ENCODE measurements around the gene BFSP1.

The BFSP1 gene

GRCh38 chr20:17457079-17457478 lies 74.1 kb downstream of the BFSP1 start:
- no peaks in the 10 kb centered on the region; the same call in 1 of the 2 replicates for H3K36me3 ChIP-seq (ENCODE audit: insufficient read depth, low read length)
- no peak for DNase-seq (ENCODE audit: low read depth, low spot score)
- H3K4me3 ChIP-seq, result no peak overlapping the region
- no peak overlapping the region for H3K9ac ChIP-seq (ENCODE audit: insufficient read length)
- TF ChIP-seq POLR2AphosphoS5 (IDR thresholded peaks at IDR 0.05; ENCODE audit: borderline replicate concordance, low read depth, low read length), result no peak
- no peak for TF ChIP-seq FOXP2 (optimal IDR thresholded peaks at IDR 0.05; ENCODE audit: control extremely low read depth, extremely low read length, insufficient read depth)
- TF ChIP-seq EZH2 (IDR thresholded peaks at IDR 0.05), result no peak
- H3K27ac ChIP-seq, result no peak overlapping the region
- H3K9me3 ChIP-seq (ENCODE audit: low read depth, low read length), result no peaks in the 10 kb centered on the region

- TF ChIP-seq POLR2AphosphoS5 (IDR thresholded peaks at IDR 0.05; ENCODE audit: borderline replicate concordance, low read depth, low read length), result no peak
- no peak for TF ChIP-seq FOXP2 (optimal IDR thresholded peaks at IDR 0.05; ENCODE audit: control extremely low read depth, extremely low read length, insufficient read depth)
- no peak for TF ChIP-seq EZH2 (IDR thresholded peaks at IDR 0.05)
- Histone ChIP-seq H3K36me3 (ENCODE audit: insufficient read depth, low read length) (no peaks in the 10 kb centered on the region; the same call in 1 of the 2 replicates), H3K9ac (ENCODE audit: insufficient read length) (no peak overlapping the region), H3K4me3 (no peak overlapping the region), H3K9me3 (ENCODE audit: low read depth, low read length) (no peaks in the 10 kb centered on the region), H3K27ac (no peak overlapping the region)
- DNase-seq (ENCODE audit: low read depth, low spot score), result no peak
Observed at GRCh38 chr20:17456279-17456678, 74.9 kb downstream of the BFSP1 start.

- DNase-seq (ENCODE audit: low read depth, low spot score), result no peak
Observed at GRCh38 chr20:17453592-17453991, 77.6 kb downstream of the BFSP1 start.

DNA sequence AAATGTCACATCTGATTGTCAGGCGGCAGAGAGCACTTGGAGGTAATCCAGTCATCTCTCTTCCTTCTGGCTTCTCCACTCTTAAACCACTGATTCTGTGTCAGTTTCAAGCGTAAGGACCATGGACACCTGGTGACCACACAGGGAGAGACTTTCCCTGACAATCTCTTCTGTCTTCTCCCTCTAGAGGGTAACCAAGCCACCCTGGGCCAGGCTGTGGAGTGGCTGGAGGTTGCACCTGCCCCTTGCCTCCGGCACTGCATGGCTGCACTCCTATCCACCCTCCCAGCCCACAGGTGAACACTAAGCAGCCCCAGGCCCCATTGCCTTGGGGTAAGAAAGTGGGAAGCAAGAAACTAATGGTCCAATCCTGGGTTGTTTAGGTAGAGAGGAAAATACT lies 78.7 kb downstream of the BFSP1 start:
- H3K4me3 ChIP-seq, result no peak overlapping the region

More at GRCh38 chr20:17453592-17453991, 77.6 kb downstream of the BFSP1 start:
- Histone ChIP-seq H3K27ac (no peak overlapping the region), H3K9me3 (ENCODE audit: low read depth, low read length) (no peaks in the 10 kb centered on the region), H3K9ac (ENCODE audit: insufficient read length) (no peak overlapping the region), H3K4me3 (no peak overlapping the region), H3K36me3 (ENCODE audit: insufficient read depth, low read length) (no peaks in the 10 kb centered on the region; the same call in 1 of the 2 replicates)
- no peak for TF ChIP-seq FOXP2 (optimal IDR thresholded peaks at IDR 0.05; ENCODE audit: control extremely low read depth, extremely low read length, insufficient read depth)
- no peak for TF ChIP-seq POLR2AphosphoS5 (IDR thresholded peaks at IDR 0.05; ENCODE audit: borderline replicate concordance, low read depth, low read length)
- no peak for TF ChIP-seq EZH2 (IDR thresholded peaks at IDR 0.05)

DNA sequence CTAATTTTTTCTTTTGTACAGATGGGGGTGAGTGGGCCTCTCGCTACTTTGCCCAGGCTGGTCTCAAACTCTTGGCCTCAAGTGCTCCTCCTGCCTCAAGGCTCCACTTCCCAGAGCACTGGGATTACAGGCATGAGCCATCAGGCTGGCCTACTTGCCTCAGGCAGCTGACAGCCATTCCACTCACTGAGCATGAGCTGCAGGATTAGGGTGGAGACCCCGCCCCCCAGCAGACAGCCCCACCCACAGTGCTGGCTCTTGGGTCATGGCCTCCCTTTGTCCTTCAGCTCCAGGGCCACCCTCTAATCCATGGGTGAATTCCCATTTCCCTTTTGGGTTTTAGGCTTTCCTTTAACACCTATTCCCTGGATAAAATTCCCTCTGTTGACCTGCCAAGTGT lies 82.1 kb downstream of the BFSP1 start:
- H3K27ac ChIP-seq, result no peak overlapping the region
- no peak for TF ChIP-seq FOXP2 (optimal IDR thresholded peaks at IDR 0.05; ENCODE audit: control extremely low read depth, extremely low read length, insufficient read depth)
- no peak for TF ChIP-seq EZH2 (IDR thresholded peaks at IDR 0.05)
- TF ChIP-seq POLR2AphosphoS5 (IDR thresholded peaks at IDR 0.05; ENCODE audit: borderline replicate concordance, low read depth, low read length), result no peak
- H3K4me3 ChIP-seq, result no peak overlapping the region
- H3K9ac ChIP-seq (ENCODE audit: insufficient read length), result no peak overlapping the region
- no peaks in the 10 kb centered on the region; the same call in 1 of the 2 replicates for H3K36me3 ChIP-seq (ENCODE audit: insufficient read depth, low read length)
- no peaks in the 10 kb centered on the region for H3K9me3 ChIP-seq (ENCODE audit: low read depth, low read length)
- DNase-seq (ENCODE audit: low read depth, low spot score), result no peak

More for the DNA sequence above, 78.7 kb downstream of the BFSP1 start:
- Histone ChIP-seq H3K27ac (no peak overlapping the region), H3K9ac (ENCODE audit: insufficient read length) (no peak overlapping the region), H3K9me3 (ENCODE audit: low read depth, low read length) (no peaks in the 10 kb centered on the region), H3K36me3 (ENCODE audit: insufficient read depth, low read length) (no peaks in the 10 kb centered on the region; the same call in 1 of the 2 replicates)
- TF ChIP-seq EZH2 (IDR thresholded peaks at IDR 0.05) (no peak), POLR2AphosphoS5 (IDR thresholded peaks at IDR 0.05; ENCODE audit: borderline replicate concordance, low read depth, low read length) (no peak), FOXP2 (optimal IDR thresholded peaks at IDR 0.05; ENCODE audit: control extremely low read depth, extremely low read length, insufficient read depth) (no peak)
- DNase-seq (ENCODE audit: low read depth, low spot score), result no peak

- Histone ChIP-seq H3K27ac (no peak overlapping the region), H3K36me3 (ENCODE audit: insufficient read depth, low read length) (no peaks in the 10 kb centered on the region), H3K9me3 (ENCODE audit: low read depth, low read length) (no peaks in the 10 kb centered on the region), H3K9ac (ENCODE audit: insufficient read length) (no peak overlapping the region), H3K4me3 (no peak overlapping the region)
- no peak for DNase-seq (ENCODE audit: low read depth, low spot score)
- TF ChIP-seq POLR2AphosphoS5 (IDR thresholded peaks at IDR 0.05; ENCODE audit: borderline replicate concordance, low read depth, low read length) (no peak), FOXP2 (optimal IDR thresholded peaks at IDR 0.05; ENCODE audit: control extremely low read depth, extremely low read length, insufficient read depth) (no peak), EZH2 (IDR thresholded peaks at IDR 0.05) (no peak)
Observed at GRCh38 chr20:17448071-17448470, 83.1 kb downstream of the BFSP1 start.

DNA sequence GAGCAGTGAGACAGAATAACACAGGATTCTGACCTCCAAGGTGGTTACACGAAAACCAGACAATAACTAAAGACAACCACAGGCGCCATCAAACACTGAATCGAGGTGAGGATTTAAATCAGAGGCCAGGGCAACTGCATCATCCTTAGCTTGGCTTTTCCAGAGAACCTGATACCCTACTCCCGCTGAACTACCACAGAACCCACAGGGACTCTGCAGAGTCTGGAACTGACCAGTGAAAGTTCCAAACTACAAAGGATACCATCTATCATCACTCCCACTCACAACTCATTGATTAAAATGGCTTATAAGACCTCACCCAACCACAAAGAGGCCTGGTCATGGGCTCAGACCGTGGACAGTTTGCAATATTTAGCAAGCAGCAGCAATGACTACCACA lies 85.0 kb downstream of the BFSP1 start:
- no peaks in the 10 kb centered on the region for H3K36me3 ChIP-seq (ENCODE audit: insufficient read depth, low read length)

DNA sequence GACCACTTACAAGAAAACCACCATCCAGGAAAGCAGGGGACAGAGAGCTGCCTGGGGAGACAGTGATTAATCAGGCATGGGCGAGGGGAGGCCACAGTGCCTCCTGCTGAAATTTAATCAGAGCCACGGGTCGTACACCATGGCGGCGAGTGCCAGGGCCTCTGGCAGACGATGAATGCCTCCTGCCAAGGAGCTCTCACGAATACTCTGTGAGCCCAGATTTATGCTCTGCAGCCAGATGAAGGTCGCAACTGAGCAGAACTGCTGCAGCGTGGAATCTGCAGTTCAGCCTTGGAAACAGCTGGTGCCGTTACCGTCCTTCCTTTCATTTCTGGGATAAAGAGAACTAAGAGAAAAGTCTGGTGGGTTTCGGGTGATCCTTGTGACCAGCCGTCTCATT lies 85.6 kb downstream of the BFSP1 start:
- Histone ChIP-seq H3K9ac (ENCODE audit: insufficient read length) (no peak overlapping the region), H3K4me3 (no peak overlapping the region), H3K27ac (no peak overlapping the region), H3K36me3 (ENCODE audit: insufficient read depth, low read length) (no peaks in the 10 kb centered on the region), H3K9me3 (ENCODE audit: low read depth, low read length) (no peaks in the 10 kb centered on the region)
- no peak for DNase-seq (ENCODE audit: low read depth, low spot score)
- TF ChIP-seq POLR2AphosphoS5 (IDR thresholded peaks at IDR 0.05; ENCODE audit: borderline replicate concordance, low read depth, low read length) (no peak), EZH2 (IDR thresholded peaks at IDR 0.05) (no peak), FOXP2 (optimal IDR thresholded peaks at IDR 0.05; ENCODE audit: control extremely low read depth, extremely low read length, insufficient read depth) (no peak)

More for the DNA sequence above, 85.0 kb downstream of the BFSP1 start:
- no peak for DNase-seq (ENCODE audit: low read depth, low spot score)
- Histone ChIP-seq H3K9me3 (ENCODE audit: low read depth, low read length) (no peaks in the 10 kb centered on the region), H3K27ac (no peak overlapping the region), H3K9ac (ENCODE audit: insufficient read length) (no peak overlapping the region), H3K4me3 (no peak overlapping the region)
- no peak for TF ChIP-seq FOXP2 (optimal IDR thresholded peaks at IDR 0.05; ENCODE audit: control extremely low read depth, extremely low read length, insufficient read depth)
- TF ChIP-seq EZH2 (IDR thresholded peaks at IDR 0.05), result no peak
- TF ChIP-seq POLR2AphosphoS5 (IDR thresholded peaks at IDR 0.05; ENCODE audit: borderline replicate concordance, low read depth, low read length), result no peak

- H3K4me3 ChIP-seq, result no peak overlapping the region
- H3K36me3 ChIP-seq (ENCODE audit: insufficient read depth, low read length), result no peaks in the 10 kb centered on the region
- DNase-seq (ENCODE audit: low read depth, low spot score), result no peak
- H3K9me3 ChIP-seq (ENCODE audit: low read depth, low read length), result no peaks in the 10 kb centered on the region
- TF ChIP-seq EZH2 (IDR thresholded peaks at IDR 0.05), result no peak
- TF ChIP-seq FOXP2 (optimal IDR thresholded peaks at IDR 0.05; ENCODE audit: control extremely low read depth, extremely low read length, insufficient read depth), result no peak
- no peak for TF ChIP-seq POLR2AphosphoS5 (IDR thresholded peaks at IDR 0.05; ENCODE audit: borderline replicate concordance, low read depth, low read length)
- no peak overlapping the region for H3K27ac ChIP-seq
- H3K9ac ChIP-seq (ENCODE audit: insufficient read length), result no peak overlapping the region
Observed at GRCh38 chr20:17444091-17444490, 87.1 kb downstream of the BFSP1 start.
